ENCODE results near the gene AHSG.

- TF ChIP-seq CTCF (IDR thresholded peaks at IDR 0.05; ENCODE audit: insufficient read depth, low read depth, low read length) (no peak), EZH2 (IDR thresholded peaks at IDR 0.05; ENCODE audit: insufficient read depth, low read length) (no peak)
These were observed 23.7 kb downstream of the AHSG start for GRCh38 chr3:186636536-186636935.

Data from astrocyte (in vitro differentiated cells and primary cell).